AG09319 (cell line): ENCODE results near the gene IL1RAPL1.

Experiments
- DNase-seq: peaks from one replicate; pipeline ENCODE4 v3.0.0-alpha.2; 2010; ENCODE audit warnings: low read depth; ENCODE audit errors: extremely low read depth
- TF ChIP-seq, protein P1 (sequence below): IDR thresholded peaks from 2 replicates; pipeline ENCODE4 v1.5.1; 2011; ENCODE audit warnings: low read depth, mild to moderate bottlenecking, inconsistent platforms, low read length, moderate library complexity

IL1RAPL1 gene

DNA sequence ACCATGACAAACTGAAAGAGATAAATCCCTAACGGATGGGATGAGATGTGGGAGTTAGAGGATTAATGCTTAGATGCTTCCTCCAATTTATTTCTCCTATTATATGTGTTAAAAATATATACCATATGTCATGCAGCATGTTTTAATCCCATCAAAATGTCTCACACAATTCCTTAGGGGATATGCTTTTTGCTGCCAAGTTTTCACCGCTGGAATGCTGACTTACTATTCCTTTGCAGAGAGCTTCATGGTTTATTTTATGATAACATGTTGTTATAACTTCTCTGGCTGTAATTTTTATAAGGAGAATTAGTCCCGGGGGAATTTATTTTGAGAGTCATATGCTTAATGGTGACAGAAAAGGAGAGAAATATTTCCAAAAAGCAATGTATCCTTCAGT is 670.3 kb downstream of the IL1RAPL1 start:
- DNase-seq, result no peak
- TF ChIP-seq, protein P1, sequence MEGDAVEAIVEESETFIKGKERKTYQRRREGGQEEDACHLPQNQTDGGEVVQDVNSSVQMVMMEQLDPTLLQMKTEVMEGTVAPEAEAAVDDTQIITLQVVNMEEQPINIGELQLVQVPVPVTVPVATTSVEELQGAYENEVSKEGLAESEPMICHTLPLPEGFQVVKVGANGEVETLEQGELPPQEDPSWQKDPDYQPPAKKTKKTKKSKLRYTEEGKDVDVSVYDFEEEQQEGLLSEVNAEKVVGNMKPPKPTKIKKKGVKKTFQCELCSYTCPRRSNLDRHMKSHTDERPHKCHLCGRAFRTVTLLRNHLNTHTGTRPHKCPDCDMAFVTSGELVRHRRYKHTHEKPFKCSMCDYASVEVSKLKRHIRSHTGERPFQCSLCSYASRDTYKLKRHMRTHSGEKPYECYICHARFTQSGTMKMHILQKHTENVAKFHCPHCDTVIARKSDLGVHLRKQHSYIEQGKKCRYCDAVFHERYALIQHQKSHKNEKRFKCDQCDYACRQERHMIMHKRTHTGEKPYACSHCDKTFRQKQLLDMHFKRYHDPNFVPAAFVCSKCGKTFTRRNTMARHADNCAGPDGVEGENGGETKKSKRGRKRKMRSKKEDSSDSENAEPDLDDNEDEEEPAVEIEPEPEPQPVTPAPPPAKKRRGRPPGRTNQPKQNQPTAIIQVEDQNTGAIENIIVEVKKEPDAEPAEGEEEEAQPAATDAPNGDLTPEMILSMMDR, result no peak

DNA sequence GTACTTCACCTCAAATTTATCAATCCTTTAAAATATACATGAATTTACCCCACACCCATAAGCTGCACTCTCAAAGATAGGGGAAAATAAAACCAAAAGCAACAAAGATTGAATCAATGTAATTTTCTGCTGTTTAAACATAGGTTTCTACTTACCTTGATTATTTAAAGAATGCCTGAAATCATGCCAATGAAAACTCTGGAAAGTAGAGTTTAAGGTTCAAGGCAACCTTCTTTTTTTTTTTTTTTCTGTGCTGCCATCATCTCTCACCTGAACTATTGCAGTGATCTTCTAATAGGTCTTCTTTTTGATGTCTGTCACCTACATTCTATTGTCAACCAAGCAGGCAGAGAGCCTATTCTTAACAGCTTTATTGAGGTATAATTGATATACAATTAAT is 682.1 kb downstream of the IL1RAPL1 start:
- DNase-seq, result no peak
- TF ChIP-seq, protein P1, result no peak

DNA sequence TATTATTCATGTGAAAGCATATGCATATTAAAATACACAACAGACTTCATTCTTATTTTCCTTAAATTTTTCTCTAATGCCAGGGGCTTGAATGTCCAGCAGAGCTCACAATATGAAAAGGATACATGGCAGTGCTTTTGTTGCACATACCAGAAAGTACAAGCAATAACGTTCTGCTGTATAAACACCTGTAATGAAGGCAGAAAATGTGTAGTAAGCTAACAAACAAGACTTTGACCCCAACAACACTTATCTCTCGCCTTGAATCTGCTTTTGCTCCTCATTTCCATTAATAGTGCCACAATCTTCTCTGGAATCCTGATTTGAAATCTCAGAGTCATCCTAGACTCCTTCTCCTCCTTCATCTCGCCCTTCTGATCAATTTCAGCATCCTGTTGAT is 687.3 kb downstream of the IL1RAPL1 start:
- TF ChIP-seq, protein P1, result no peak
- DNase-seq, result no peak

DNA sequence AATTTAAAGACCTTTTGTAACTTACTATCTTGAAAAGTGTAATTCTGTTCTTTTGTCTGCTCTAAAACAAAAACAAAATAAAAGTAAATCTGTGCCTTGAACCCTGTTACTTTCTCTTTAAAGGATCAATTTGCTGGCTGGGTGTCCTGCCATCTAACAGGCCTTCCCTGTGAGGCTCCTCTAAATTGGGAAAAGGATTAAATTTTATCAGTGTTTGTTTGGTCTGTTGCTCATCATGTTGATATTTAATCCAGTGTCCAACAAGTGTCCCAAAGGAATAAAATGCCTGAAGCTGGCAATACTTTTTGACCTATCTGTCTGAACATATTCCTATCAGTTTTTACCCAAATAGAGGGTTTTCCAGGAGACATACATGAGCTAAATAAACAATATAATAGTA is 688.7 kb downstream of the IL1RAPL1 start:
- TF ChIP-seq, protein P1, result no peak

DNA sequence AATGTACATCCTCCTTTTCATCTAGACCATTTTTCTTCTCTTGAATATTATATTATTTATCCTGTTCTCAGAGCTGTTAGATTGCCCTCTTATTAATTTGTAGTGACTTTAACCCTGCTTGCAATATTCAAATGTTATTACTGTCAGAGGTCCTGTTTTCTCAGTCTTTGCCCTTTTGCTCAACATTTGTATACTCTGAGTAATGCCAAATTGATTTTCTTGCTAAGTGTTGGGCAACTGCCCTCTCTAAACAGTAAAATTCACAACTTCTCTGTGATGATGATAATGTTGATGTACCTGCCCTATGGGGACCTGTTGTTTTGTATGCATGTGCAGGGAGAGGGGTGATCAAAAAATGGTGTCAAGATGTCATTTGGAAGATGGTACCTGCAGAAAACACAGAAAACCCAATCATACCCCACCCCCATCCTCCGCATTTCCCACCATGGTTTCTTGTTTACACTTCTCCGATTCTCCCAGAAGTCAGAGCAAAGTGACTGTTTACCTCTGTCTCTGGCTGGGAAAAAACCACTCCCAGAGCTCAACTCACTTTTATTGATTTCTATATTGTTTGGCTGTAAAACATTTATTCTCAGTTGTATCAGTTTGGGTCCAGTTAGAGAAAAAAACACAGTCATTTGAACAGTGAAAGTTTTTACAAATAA is 694.0 kb downstream of the IL1RAPL1 start:
- no peak for DNase-seq
- TF ChIP-seq, protein P1, result no peak

More for the DNA sequence above, 688.7 kb downstream of the IL1RAPL1 start:
- no peak for DNase-seq

DNA sequence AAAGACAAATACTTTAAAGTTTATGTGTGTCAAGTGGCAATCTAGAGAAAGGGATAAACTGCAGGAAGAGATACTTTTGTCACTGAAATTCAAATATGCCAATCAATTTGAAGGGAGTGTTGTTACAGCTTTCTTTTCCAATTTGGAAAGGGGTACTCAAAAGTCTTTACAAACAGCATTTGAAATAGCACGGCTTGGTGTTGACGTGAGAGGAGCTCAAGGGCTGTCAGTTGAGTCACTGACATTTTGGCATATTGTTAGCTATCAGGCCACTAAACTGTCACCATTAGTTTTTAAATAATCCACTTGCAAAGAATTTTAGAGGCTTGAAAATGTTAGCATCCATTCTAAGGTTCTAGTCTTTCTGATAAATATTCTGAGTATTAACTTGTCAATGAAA is 698.4 kb downstream of the IL1RAPL1 start:
- no peak for DNase-seq
- TF ChIP-seq, protein P1, result no peak

DNA sequence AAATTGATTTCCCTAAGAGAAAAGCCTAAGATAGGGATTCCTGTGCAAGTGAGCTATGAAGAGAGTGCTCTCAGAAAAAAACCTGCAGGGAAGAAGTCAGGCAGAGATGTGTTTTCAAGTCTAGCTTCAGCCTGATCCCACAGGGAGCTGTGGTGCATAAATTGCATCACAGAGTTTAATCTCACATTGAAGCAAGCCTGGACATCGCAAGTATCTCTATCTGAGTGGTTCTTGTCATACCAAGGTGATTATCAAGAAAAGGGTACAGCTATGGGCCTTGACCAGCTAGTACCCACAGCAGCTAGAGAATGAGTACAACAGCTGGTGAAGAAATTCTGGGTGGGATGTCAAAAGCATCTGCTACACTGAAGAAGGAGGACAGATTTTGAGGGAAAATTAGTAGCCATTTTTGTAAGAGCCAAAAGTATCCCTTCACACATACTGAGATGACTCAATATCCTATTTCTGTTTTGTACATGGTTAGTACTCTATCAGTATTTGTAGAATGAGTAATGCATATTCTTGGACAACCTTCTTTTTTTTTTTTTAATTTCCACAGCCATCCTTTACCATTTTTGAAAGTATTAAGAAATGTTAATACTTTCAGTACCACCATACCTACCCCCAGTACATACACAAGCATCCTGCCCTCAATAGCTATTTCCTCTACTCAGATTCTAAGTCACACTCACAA is 708.9 kb downstream of the IL1RAPL1 start:
- TF ChIP-seq, protein P1, result no peak
- no peak for DNase-seq
